ENCODE results near the gene EXTL2. TPM values are rescaled to one million over a fixed set of nuclear protein-coding genes. Genes with fewer than 3 reads are reported as not detected.

Gene EXTL2
- total and polyA plus RNA-seq, 11 donors: 5.4 to 9.6 (median 8.3) TPM

DNA sequence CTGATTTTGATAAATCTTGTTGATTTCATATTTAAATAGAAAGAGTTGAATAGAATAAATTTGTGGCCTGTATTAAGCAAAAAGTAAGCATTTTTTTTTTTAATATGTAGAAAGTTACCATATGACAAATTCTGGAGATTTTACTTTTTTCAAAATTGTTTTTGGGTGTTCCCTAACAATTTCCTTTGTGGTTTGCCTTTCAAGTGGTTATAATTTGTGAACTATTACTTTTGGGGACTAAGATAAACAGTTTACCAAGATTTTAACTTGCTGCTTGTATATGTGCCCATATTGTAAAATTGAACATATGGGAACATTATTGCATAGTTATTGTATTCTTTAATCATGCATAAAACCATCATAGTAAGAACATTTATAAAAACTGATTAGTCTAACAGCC lies 35.9 kb upstream of the EXTL2 start:
- TF ChIP-seq, protein P1, sequence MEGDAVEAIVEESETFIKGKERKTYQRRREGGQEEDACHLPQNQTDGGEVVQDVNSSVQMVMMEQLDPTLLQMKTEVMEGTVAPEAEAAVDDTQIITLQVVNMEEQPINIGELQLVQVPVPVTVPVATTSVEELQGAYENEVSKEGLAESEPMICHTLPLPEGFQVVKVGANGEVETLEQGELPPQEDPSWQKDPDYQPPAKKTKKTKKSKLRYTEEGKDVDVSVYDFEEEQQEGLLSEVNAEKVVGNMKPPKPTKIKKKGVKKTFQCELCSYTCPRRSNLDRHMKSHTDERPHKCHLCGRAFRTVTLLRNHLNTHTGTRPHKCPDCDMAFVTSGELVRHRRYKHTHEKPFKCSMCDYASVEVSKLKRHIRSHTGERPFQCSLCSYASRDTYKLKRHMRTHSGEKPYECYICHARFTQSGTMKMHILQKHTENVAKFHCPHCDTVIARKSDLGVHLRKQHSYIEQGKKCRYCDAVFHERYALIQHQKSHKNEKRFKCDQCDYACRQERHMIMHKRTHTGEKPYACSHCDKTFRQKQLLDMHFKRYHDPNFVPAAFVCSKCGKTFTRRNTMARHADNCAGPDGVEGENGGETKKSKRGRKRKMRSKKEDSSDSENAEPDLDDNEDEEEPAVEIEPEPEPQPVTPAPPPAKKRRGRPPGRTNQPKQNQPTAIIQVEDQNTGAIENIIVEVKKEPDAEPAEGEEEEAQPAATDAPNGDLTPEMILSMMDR (IDR thresholded peaks at IDR 0.05): no peak
- no peak for TF ChIP-seq POLR2A (IDR thresholded peaks at IDR 0.05)
- H3K4me3 ChIP-seq: no peak overlapping the region
- peaks cover 0 to 21% (median 2%) of the 10 kb centered on the region in 12 donors for H3K4me1 ChIP-seq
- H3K9me3 ChIP-seq: peaks cover 0 to 4% (median 0%) of the 10 kb centered on the region in 12 donors
- intact Hi-C loops (cut with DNase I): loop anchor here in 1 of 10 donors (10.0 kb wide), 1 partner anchor 204 kb away; no protein-coding TSS in a partner anchor
- peak overlapping the region in 1 of 12 donors; percentile 25 for H3K27ac ChIP-seq
- peaks cover 0 to 26% (median 10%) of the 10 kb centered on the region in 9 donors for H3K36me3 ChIP-seq
- H3K27me3 ChIP-seq: no peaks in the 10 kb centered on the region
- no peak for DNase-seq
- ATAC-seq: no peak

DNA sequence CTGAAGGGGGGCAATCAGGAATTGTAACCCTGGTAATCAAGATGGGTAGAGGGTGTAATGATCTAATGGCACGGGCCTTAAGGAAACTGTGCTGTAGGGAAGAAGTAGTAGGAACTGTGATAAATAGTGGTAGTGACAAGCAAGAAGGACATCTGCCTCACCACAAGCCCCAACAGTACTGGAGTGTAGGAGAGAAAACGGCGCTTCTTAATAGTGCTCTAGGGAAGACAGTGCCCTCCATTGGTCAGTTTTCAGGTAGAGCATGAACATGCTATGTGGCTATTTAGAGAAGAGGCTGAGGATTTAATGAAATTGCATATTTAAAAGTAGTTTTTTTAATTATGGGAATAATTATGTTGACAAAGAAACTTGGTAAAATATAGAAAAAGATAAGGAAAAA lies 33.5 kb upstream of the EXTL2 start:
- H3K36me3 ChIP-seq: peaks cover 0 to 35% (median 22%) of the 10 kb centered on the region in 9 donors
- intact Hi-C loops (cut with DNase I): loop anchor here in 7 of 10 donors (5.0 to 10.0 kb wide), 7 partner anchors 97 to 427 kb away; partner anchors contain the start of gene DPH5 (in 4 of the 7)

DNA sequence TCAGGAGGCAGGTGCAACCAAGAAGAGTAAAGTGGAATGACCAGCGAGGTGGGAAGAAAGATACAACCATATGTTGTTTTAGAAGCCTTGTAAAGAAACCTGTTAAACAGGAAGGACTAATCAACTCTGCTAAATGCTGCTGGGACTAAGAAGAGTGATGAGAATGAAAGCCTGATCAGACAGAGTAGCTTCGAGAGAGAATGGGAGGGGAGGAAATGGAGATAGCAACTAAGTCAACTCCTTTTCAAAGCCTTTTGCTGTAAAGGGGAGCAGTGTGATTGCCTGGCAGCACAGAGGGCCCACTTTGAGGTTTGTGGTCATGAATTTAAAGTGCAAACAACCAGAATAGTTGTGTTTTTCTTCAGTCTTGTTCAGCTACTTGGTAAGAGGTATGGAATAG lies 32.6 kb upstream of the EXTL2 start:
- Histone ChIP-seq H3K4me3 (no peak overlapping the region), H3K9me3 (no peaks in the 10 kb centered on the region), H3K27ac (peak overlapping the region in 1 of 12 donors; percentile 77), H3K36me3 (peaks cover 0 to 40% (median 22%) of the 10 kb centered on the region in 9 donors), H3K4me1 (peaks cover 0 to 21% (median 0%) of the 10 kb centered on the region in 12 donors), H3K27me3 (no peaks in the 10 kb centered on the region)
- WGBS, 4 donors: 65 to 69% (median 66%) methylated on average over 2 of the region's 2 CpGs
- DNase-seq (no peak), ATAC-seq (no peak)
- TF ChIP-seq, protein P1 (IDR thresholded peaks at IDR 0.05): no peak
- TF ChIP-seq POLR2A (IDR thresholded peaks at IDR 0.05): no peak
- intact Hi-C loops (cut with DNase I): loop anchor here in 8 of 10 donors (2.0 to 10.0 kb wide), 8 partner anchors 98 to 428 kb away; partner anchors contain the start of gene DPH5 (in 4 of the 8)

More for the DNA sequence above, 33.5 kb upstream of the EXTL2 start:
- Histone ChIP-seq H3K27ac (peak overlapping the region in 1 of 12 donors; percentile 77), H3K4me3 (no peak overlapping the region), H3K4me1 (peaks cover 0 to 21% (median 0%) of the 10 kb centered on the region in 12 donors), H3K27me3 (no peaks in the 10 kb centered on the region), H3K9me3 (no peaks in the 10 kb centered on the region)
- TF ChIP-seq POLR2A (IDR thresholded peaks at IDR 0.05): no peak
- TF ChIP-seq, protein P1 (IDR thresholded peaks at IDR 0.05): peak in 3 of 12 donors; percentile 8 to 23 (median 21)
- ATAC-seq (peak in 1 of 4 donors; percentile 48), DNase-seq (no peak)
- WGBS, 4 donors: 79 to 87% (median 85%) methylated on average over 3 of the region's 3 CpGs

DNA sequence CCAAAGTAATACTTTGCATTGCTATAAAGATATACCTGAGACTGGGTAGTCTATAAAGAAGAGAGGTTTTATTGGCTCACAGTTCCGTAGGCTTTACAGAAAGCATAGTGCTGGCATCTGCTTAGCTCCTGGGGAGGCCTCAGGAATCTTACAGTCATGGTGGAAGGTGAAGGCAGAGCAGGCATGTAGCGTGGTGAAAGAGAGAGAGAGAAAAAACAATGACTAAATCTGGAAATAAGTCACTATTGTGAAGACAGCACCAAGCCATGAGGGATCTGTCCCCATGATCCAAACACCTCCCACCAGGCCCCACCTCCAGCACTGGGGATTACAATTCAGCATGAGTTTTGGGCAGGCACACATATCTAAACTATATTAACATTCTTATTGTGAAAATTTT lies 31.6 kb upstream of the EXTL2 start:
- WGBS, 4 donors: 97 to 98% (median 97%) methylated on average over 2 of the region's 2 CpGs

More for the DNA sequence above, 31.6 kb upstream of the EXTL2 start:
- DNase-seq (no peak), ATAC-seq (no peak)
- Histone ChIP-seq H3K27me3 (no peaks in the 10 kb centered on the region), H3K9me3 (no peaks in the 10 kb centered on the region), H3K36me3 (peaks cover 0 to 48% (median 26%) of the 10 kb centered on the region in 9 donors), H3K27ac (peak overlapping the region in 1 of 12 donors; percentile 77), H3K4me3 (no peak overlapping the region), H3K4me1 (peaks cover 0 to 14% (median 0%) of the 10 kb centered on the region in 12 donors)
- TF ChIP-seq POLR2A (IDR thresholded peaks at IDR 0.05): no peak
- TF ChIP-seq, protein P1 (IDR thresholded peaks at IDR 0.05): no peak
- intact Hi-C loops (cut with DNase I): loop anchor here in 8 of 10 donors (2.0 to 10.0 kb wide), 8 partner anchors 99 to 429 kb away; partner anchors contain the start of gene DPH5 (in 4 of the 8)
